ENCODE data around the gene ARID3A. TPM values are rescaled to one million over a fixed set of nuclear protein-coding genes. Genes with fewer than 3 reads are reported as not detected.

The ARID3A gene
- total RNA-seq, 4 donors from 2014 or later: 1.8 to 9.9 (median 7.8) TPM

DNA sequence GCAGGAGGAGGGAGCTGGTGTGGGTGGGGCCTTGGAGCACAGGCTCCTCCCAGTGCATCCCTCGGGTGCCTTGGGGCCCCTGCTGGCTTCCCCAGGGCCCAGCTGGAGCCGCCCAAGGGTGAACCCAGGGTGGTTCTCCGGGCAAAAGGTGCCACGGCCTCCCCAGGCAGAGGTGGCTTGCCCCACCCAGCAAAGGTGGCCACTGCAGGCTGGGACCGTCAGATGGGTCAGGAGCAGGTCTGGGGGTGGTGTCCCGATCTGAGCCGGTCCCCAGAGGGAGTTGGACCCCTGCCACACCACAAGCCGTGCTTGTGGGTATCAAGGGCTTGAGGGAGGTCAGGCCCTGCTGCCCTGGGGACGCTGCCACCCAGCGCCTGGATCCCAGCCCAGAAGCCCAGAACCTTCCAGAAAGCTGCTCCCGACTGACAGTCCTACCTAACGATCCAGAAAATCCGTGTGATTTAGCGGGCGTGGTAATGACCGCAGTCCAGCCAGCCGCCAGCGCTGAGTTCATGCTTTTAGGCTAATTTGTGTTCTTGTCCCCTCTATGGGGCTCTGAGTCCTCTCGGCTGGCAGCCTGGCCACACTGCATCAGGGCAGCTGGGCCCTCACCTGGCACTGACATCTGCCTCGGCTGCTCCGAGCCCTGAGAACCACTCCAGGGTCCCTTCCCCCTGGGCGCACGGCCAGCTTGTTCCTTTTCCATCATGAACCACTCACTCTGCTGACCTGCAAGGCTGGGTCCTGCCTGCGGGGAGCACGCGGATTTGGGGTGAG lies 69.4 kb downstream of the ARID3A start:
- DNase-seq: no peak
- H3K9me3 ChIP-seq: no peaks in the 10 kb centered on the region
- in situ Hi-C loops (cut with MboI; ENCODE audit: low sequenced_read_pairs in 4 of 4): loop anchor here in 1 of 4 donors (25.0 kb wide), 1 partner anchor 133 kb away; the partner anchor contains the start of genes CFD and ELANE
- H3K27me3 ChIP-seq: peaks cover 44 to 46% (median 44%) of the 10 kb centered on the region in 3 donors
- no peak overlapping the region for H3K4me3 ChIP-seq
- TF ChIP-seq POLR2A (IDR thresholded peaks at IDR 0.05): no peak
- TF ChIP-seq, protein P1, sequence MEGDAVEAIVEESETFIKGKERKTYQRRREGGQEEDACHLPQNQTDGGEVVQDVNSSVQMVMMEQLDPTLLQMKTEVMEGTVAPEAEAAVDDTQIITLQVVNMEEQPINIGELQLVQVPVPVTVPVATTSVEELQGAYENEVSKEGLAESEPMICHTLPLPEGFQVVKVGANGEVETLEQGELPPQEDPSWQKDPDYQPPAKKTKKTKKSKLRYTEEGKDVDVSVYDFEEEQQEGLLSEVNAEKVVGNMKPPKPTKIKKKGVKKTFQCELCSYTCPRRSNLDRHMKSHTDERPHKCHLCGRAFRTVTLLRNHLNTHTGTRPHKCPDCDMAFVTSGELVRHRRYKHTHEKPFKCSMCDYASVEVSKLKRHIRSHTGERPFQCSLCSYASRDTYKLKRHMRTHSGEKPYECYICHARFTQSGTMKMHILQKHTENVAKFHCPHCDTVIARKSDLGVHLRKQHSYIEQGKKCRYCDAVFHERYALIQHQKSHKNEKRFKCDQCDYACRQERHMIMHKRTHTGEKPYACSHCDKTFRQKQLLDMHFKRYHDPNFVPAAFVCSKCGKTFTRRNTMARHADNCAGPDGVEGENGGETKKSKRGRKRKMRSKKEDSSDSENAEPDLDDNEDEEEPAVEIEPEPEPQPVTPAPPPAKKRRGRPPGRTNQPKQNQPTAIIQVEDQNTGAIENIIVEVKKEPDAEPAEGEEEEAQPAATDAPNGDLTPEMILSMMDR (IDR thresholded peaks at IDR 0.05 in 4 of 5, conservative IDR thresholded peaks at IDR 0.05 in 1 of 5): no peak
- peaks cover 0 to 9% of the 10 kb centered on the region in 2 donors for H3K4me1 ChIP-seq
- ATAC-seq: no peak
- H3K27ac ChIP-seq: no peak overlapping the region
- H3K36me3 ChIP-seq: peaks cover 0 to 22% of the 10 kb centered on the region in 2 donors
- intact Hi-C loops (cut with DNase I; ENCODE audit: low total_unique reads): no loop called here

GRCh38 chr19:996051-996838 lies 70.4 kb downstream of the ARID3A start:
- peaks cover 51 to 54% (median 51%) of the 10 kb centered on the region in 3 donors for H3K27me3 ChIP-seq
- no peaks in the 10 kb centered on the region for H3K9me3 ChIP-seq
- no peak for ATAC-seq
- in situ Hi-C loops (cut with MboI; ENCODE audit: low sequenced_read_pairs in 4 of 4) (loop anchor here in 1 of 4 donors (25.0 kb wide), 1 partner anchor 134 kb away; the partner anchor contains the start of genes CFD and ELANE), intact Hi-C loops (cut with DNase I; ENCODE audit: low total_unique reads) (no loop called here)
- peaks cover 0 to 15% of the 10 kb centered on the region in 2 donors for H3K36me3 ChIP-seq
- H3K4me3 ChIP-seq: peak overlapping the region in 1 of 4 donors; percentile 17
- no peak for DNase-seq
- H3K27ac ChIP-seq: no peak overlapping the region
- TF ChIP-seq, protein P1 (IDR thresholded peaks at IDR 0.05 in 4 of 5, conservative IDR thresholded peaks at IDR 0.05 in 1 of 5): no peak
- no peak for TF ChIP-seq POLR2A (IDR thresholded peaks at IDR 0.05)
- H3K4me1 ChIP-seq: peaks cover 0 to 9% of the 10 kb centered on the region in 2 donors

- Histone ChIP-seq H3K27ac (no peak overlapping the region), H3K9me3 (no peaks in the 10 kb centered on the region), H3K4me3 (no peak overlapping the region), H3K36me3 (peaks cover 0 to 5% of the 10 kb centered on the region in 2 donors), H3K27me3 (peaks cover 62 to 70% (median 65%) of the 10 kb centered on the region in 3 donors), H3K4me1 (peaks cover 0 to 9% of the 10 kb centered on the region in 2 donors)
- TF ChIP-seq, protein P1 (IDR thresholded peaks at IDR 0.05 in 4 of 5, conservative IDR thresholded peaks at IDR 0.05 in 1 of 5): no peak
- no peak for TF ChIP-seq POLR2A (IDR thresholded peaks at IDR 0.05)
- in situ Hi-C loops (cut with MboI; ENCODE audit: low sequenced_read_pairs in 4 of 4): loop anchor here in 1 of 4 donors (25.0 kb wide), 1 partner anchor 136 kb away; the partner anchor contains the start of genes CFD and ELANE
- intact Hi-C loops (cut with DNase I; ENCODE audit: low total_unique reads): no loop called here
- DNase-seq (no peak), ATAC-seq (no peak)
Observed at GRCh38 chr19:998064-998463, 72.2 kb downstream of the ARID3A start.

- Histone ChIP-seq H3K36me3 (no peaks in the 10 kb centered on the region), H3K27me3 (peaks cover 63 to 78% (median 65%) of the 10 kb centered on the region in 3 donors), H3K9me3 (no peaks in the 10 kb centered on the region), H3K27ac (no peak overlapping the region), H3K4me1 (peaks cover 0 to 9% of the 10 kb centered on the region in 2 donors), H3K4me3 (no peak overlapping the region)
- DNase-seq (no peak), ATAC-seq (no peak)
- intact Hi-C loops (cut with DNase I; ENCODE audit: low total_unique reads): no loop called here
- in situ Hi-C loops (cut with MboI; ENCODE audit: low sequenced_read_pairs in 4 of 4): loop anchor here in 1 of 4 donors (25.0 kb wide), 1 partner anchor 137 kb away; the partner anchor contains the start of genes CFD and ELANE
- TF ChIP-seq, protein P1 (IDR thresholded peaks at IDR 0.05 in 4 of 5, conservative IDR thresholded peaks at IDR 0.05 in 1 of 5): no peak
- no peak for TF ChIP-seq POLR2A (IDR thresholded peaks at IDR 0.05)
Observed at GRCh38 chr19:999379-999719, 73.5 kb downstream of the ARID3A start.

All from gastrocnemius medialis (tissue), 4 donors.